HG03196 (cell line): ENCODE data around the gene ANKHD1.

Source experiments
- ATAC-seq: cut with Tn5 transposase; IDR thresholded peaks from one replicate; pipeline ENCODE4 v1.9.1; 2021; ENCODE audit not compliant: unreplicated experiment

The ANKHD1 gene

DNA sequence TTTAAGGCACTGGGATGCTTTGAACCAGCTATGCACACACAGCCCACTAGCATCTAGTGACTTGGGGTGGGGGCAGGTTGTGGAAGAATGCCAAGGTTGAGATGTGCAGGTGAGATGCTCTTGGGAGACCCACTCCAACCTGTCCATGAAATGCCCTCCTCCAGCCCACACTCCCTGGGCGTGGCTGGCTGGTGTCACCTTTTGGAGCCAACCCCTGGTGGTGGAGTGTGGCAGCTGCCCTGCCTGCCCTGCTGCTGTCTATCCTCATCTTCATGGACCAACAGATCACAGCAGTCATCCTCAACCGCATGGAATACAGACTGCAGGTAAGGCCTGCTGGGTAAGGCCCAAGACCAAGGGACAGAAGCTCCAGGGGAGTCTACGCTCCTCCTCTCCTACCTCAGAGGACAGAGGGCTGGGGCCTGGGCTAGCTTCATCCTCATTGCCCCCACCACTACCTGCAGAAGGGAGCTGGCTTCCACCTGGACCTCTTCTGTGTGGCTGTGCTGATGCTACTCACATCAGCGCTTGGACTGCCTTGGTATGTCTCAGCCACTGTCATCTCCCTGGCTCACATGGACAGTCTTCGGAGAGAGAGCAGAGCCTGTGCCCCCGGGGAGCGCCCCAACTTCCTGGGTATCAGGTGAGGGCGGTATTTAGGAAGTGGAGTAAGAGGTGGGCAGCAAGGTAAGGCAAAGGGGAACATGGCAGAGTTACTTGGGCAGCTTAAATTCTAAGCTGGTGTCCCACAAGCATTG is 34.2 kb upstream of the ANKHD1 start:
- ATAC-seq, result no peak

DNA sequence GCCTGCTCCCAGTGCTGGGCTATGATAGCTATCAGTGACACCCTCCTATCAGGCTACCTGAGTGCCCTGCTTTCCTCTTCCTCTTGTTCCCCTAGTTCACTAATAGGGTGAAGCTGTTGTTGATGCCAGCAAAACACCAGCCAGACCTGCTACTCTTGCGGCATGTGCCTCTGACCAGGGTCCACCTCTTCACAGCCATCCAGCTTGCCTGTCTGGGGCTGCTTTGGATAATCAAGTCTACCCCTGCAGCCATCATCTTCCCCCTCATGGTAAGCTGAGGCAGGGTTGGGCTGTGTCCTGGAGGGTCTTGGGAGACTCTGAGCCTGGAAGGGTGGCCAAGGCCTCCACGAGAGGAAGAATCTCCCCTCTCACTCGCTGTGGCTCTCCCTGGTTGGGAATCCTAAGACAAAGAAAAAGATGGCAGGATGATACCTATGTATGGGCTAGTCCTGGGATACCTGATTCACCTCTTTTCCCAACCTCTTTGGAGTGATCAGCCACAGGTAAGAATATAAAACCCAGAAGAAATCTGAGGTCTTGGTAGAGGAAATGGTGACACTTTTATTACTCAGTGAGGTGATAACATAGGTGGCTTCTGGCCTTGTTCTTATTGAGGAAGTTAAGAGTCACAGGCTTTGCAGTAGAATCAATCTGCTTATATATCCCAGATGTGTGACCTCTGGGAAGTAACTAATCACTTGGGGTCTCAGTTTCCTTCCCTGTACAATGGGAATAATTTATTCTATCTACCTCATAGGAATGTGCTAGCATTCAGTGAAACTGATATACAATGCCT is 30.1 kb upstream of the ANKHD1 start:
- no peak for ATAC-seq

DNA sequence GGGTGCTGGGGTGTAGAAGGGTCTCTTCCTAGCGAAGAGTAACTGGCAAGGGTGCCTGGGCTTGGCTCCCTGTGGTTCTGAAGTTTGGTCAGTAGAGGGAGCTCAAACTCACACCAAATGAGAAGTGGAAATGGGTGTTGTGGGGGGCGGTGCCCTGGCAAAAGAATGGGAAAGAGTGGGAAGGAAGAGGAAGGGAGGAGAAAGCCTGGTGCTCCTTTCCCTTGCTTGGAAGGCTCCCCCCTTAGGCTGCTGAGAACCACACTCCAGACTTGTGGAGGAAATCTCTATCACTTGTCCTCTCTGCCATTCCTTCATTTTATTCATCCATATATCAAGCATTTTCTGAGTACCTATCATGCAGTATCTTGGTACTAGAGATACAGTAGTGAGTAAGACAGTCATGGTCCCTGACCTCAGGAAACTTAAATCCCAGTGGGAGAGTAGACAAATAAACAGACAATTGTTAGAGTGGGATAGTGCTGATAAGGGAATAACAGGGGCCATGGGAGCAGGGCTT is 28.6 kb upstream of the ANKHD1 start:
- ATAC-seq, result no peak

DNA sequence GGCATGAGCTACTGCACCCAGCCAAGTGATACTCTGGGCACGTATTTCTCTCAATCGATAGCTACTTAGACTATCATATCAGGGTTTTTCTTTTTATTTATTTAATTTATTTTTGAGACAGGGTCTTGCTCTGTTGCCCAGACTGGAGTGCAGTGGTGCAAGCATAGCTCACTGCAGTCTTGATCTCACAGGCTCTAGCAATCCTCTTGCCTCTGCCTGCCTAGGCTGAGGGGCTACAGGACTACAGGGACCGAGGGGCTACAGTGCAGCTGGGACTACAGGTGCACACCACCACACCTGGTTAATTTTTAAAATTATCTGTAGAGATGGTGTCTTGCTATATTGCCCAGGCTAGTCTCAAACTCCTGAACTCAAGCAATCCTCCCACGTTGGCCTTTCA is 20.3 kb upstream of the ANKHD1 start:
- no peak for ATAC-seq

DNA sequence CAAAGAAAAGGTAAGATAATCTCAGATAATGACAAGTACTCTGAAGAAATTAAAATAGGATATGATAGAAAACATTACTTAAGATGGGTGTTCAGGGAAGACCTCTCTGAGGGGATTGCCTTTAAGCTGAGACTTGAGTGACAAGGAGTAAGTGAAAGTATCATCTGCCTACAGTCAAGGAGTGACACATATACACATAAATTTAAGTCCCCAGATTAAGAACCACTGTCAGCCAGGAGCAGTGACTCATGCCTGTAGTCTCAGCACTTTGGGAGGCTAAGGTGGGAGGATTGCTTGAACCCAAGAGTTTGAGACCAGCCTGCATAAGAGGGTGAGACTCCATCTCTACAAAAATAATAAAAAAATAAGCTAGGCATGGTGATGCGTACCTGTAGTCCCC is 19.7 kb upstream of the ANKHD1 start:
- ATAC-seq, result no peak

DNA sequence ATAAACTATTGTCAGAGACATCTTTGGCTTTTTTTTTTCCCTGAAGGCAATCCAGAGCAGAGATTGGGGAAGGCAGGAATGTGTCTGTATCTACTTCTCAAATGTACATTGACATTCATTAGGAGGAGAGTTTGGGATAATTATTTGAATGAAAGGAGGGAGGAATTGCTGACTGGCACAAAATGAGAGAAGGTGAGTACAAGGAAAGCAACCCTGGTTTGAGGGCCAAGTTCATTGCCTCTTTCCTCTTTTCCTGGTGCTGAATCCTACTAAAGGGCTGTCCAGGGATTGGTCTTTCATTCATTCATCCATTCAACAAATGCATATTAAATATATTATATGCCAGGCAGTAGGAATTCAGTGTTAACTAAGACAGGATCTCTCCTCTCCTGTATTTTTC is 18.8 kb upstream of the ANKHD1 start:
- no peak for ATAC-seq

DNA sequence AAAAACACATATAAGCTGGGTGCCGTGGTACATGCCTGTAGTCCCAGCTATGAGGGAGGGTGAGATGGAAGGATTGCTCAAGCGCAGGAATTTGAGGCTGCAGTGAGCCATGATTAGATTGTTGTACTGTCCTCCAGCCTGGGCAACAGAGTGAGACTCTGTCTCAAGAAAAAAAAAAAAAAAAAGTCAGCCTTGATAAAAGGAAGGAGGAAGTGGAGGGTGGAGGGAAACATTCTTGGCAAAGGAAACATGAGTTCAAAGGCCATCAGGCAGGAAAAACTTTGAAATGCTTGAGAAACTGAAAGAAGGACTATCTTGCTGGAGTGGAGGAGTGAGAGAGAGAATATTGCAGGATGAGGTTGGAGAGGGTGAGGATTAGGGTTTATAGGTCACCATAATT is 18.3 kb upstream of the ANKHD1 start:
- ATAC-seq, result no peak

DNA sequence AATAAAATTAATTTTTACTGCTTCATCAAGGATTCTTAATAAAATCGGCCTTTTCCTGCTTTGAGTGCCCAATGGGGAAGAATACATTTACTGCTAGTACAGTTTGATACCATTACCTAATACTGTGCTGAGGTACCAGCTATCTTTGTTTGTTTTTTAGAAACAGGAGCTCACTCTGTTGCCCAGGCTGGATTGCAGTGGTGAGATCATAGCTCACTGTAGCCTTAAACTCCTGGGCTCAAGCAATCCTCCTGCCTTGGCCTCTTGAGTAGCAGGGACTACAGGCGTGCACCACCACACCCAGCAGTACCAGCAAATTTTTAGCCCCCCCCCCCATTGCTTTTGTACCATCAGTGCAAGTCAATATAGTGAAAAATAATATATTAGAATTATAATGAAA is 13.6 kb upstream of the ANKHD1 start:
- no peak for ATAC-seq

DNA sequence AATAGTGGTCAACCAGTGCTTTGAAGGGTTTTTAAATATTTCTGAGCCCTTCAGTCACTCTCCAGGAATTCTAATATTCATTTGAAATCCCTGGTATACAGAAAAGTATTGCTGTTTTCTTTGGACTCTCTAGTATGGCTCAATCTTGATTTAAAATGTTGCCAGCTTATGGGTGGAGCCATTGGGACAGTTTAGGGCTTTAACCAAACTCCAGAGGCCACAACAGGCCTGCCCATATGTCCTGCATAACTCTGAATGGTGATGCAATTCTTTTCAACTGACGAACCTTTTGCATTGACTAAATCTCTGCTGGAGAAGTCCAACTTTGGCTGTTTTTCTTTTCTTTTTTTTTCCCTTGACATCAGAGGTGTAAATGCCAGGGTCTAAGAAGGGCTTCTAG is 10.3 kb upstream of the ANKHD1 start:
- ATAC-seq, result no peak

DNA sequence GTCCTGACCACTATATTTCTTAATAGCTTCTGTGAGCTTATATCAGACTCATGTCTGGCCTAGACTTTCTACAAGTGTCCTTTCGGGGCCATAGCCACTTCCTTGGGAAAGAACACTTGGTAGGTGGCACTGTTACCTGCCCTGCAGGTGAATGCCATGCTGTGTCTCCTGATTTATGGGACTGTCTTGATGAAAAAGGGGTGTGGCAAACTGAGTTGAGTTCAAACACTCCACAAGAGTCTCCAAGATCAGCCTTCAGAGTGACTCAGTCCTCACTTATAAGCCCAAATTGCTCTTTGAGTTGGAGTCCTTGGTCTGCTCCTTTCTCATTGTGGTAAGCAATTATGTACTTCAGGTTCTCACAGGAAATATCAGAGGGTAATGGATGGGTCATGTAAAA is 9.9 kb upstream of the ANKHD1 start:
- no peak for ATAC-seq

DNA sequence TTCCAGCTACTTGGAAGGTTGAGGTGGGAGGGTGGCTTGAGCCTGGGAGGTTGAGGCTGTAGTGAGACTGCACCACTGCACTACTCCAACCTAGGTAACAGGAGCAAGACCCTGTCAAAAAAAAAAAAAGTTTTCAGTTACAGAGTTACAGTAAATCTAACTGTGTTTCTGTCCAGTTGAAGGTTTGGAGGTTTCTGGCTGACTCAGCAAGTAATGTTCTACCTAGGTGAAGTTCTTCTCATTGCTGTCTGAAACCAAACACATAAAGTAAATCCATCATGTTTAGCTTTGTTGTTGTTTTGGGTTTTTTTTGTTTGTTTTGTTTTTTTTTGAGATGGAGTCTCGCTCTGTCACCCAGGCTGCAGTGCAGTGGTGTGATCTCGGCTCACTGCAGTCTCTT is 7.9 kb upstream of the ANKHD1 start:
- no peak for ATAC-seq

DNA sequence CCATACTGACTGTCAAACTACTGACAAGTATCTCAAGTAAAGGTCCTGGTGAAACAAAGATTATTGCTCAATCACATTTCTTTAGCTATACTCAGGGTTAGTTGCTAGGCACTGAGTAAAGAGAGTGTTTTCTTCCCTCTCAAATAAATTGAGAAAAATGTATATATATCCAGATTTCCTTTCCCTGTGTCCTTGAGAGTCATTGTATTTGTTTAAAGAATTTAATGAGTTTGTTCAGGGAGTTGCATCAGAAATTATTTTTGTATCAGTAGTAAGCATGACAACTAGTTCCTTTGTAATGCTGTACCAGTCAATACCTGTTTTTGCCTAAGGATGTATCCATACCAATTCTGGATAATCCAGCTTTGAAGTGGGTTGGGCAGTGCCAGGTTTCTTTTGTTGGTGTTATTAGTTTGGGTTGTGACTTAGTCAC is 3.2 kb upstream of the ANKHD1 start:
- ATAC-seq, result no peak

DNA sequence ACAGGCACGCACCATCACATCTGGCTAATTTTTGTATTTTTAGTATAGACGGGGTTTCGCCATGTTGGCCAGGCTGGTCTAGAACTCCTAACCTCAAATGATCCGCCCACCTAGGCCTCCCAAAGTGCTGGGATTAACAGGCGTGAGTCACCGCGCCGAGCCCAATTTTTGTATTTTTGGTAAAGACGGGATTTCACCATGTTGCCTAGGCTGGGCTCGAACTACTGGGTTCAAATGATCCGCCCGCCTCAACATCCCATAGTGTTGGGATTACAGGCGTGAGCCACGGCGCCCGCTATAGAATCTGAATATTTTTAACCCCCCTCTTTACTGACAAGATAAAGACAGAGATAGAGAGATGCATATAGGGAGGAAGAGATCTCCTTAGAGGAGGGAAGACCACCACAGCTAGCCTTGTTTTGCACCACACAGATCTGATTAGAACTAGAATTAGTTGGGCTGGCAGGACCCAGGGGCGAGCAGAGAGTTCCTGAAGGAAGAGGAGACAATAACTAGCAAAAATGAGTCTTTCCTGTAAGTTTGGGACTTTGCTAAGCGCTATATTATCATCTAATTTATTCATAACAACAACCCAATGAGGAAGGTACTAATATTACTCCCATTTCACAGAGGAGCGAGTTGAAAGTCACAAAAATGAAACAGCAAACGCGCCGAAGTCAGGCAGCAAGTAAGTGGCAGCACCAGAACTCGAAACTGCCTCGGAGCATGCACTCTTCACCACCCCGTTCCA is 1.5 kb upstream of the ANKHD1 start:
- no peak for ATAC-seq

DNA sequence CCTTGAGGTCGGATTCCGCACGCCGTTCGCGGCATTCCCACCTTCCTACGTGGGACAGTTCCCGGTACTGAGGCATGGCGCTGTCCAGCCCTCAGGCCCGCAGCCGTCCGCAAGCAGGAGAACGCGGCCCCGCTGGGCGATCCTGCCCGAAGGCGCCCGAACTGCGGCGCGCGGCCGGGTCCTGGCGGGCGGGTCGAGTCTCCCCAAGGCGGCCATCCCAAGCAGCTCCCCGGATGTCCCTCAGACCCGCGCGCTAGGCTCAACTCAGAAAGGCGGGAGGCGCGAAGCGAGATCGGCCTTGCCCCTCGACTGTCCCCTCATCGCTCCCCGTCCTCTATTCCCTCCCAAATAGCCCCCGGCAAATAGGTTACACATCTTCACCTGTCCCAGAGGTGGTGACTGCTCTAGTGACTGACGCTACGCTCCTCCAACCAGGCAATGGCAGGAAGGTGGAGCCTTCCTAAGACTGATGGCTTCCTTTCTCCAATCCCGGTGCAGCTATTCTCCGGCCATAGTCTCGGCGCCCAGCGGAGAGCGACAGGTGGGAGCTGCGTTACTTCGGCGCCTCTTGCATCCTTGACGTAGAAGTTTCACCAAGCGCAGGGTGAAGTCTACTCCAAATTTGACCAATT is 787 bp upstream of the ANKHD1 start:
- peak; percentile 64 for ATAC-seq

DNA sequence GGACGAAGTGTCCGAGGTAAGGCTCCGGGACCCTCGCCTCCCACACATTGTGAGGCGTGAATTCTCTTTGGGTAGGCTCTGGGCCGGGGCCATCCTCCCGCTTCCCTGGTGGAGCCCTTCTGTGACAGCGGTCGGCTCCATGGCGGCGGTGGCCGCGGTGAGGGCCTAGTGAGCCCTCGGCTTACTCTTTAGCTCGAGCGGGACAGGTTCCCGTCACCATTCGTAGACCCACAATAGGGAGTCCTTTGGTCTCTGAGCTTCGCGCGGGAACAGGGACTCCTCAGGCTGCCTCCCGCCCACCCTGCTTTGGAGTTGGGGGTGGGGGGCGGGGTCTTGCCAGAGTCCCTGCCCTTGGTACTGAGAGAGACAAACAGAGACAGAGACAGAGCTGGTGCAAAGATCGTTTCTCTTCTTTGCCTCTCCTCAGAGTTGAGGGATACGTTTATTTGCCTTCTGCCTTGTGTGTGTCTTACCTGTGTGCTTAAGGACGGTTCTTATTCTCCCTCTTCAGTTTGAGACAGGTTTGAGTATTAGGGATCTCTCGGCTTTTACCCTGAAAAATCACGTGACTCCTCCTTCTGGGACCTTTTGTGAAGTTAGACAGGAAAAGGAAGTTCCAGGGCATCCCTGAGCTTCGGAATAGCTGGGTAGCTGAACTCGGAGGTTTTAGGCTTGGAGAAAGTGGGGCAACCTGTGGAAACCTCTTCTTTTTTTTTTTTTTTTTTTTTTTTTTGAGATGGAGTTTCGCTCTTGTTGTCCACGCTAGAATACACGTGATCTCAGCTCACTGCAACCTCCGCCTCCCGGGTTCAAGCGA is 833 bp downstream of the ANKHD1 start:
- no peak for ATAC-seq

DNA sequence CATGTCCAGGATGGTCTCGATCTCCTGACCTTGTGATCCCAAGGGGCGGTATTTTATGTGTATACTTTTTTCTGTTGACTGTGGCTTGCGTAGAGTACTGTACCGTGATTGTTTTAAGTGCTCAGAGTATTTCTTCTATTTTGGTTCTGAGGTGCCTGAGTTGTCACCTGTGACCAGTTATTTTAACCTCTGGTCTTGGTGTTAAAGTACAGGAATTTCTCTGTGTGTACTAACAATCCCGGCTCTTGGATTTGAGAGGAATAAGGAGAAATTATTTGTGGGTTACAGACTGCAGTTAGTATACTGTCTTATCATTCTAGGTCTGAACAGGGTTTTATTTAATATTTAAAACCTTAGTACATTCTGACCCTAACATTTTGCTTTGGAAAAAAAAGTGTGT is 2.0 kb downstream of the ANKHD1 start:
- no peak for ATAC-seq

DNA sequence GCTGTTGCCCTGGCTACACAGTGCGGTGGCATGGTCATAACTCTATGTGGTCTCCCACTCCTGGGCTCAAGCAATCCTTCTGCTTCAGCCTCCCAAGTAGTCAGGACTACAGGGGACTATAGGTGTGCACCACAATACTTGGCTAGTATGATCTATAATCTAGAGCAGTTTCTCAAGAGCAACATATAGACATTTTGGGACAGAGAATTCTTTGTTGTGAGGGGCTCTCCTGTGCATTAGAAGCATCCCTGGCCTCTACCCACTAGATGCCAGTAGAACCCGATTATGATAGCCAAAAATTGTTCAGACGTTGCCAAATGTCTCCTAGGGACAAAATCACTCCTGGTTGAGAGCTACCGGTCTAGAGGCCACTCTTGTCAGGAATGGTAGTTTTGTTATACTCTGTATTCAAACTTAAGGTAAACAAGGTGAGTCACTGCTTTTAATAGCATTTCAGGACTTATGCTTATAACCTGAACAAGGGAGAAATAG is 7.2 kb downstream of the ANKHD1 start:
- no peak for ATAC-seq

DNA sequence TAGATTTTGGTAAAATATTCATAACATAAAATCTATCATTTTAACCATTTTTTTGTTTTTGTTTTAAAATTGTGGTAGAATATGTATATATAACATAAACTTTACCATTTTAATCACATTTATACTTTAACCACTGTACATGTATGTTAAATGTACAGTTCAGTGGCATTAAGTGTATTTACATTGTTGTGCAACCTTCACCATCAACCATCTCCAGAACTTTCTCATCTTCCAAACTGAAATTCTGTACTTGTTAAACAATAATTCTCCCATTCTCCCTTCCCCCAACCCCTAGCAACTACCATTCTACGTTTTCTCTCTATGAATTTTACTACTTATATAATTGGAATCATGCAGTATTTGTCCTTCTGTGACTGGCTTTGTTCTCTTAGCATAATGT is 11.6 kb downstream of the ANKHD1 start:
- no peak for ATAC-seq

DNA sequence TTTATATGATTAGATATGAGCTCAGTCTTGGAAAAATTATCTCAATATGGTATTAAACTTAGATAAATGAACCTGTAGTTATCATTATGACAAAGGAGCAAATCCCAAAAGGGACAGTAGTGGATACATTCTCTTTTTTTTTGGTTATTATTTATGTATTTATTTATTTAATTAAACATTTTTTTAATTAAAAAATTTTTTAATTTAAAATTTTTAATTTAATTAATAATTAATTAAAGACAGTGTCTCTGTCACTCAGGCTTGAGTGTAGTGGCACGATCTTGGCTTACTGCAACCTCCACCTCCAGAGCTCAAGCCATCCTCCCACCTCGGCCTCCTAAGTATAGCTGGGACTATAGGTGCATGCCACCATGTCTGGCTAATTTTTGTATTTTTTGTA is 15.6 kb downstream of the ANKHD1 start:
- ATAC-seq, result no peak

DNA sequence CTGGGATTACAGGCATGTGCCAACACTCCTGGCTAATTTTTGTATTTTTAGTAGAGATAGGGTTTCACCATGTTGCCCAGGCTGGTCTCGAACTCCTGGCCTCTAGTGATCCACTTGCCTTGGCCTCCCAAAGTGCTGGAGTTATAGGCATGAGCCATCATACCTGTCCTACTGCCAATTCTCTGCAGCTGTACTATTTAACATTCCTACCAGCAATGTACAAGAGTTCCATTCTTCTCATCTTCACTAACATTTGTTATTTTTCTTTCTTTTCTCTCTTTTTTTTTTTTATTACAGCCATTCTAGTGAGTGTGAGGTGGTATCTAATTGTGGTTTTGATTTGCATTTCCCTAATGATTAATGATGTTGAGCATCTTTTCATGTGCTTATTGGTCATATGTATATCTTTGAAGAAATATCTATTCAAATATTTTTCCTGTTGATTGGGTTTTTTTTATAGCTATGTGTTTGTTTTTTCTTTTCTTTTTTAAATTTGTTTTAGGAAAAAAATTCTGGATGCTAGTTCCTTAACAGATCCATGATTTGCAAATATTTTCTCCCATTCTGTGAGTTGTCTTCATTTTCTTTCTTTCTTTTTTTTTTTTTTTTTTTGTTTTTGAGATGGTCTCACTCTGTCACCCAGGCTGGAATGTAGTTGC is 17.4 kb downstream of the ANKHD1 start:
- ATAC-seq, result no peak
